A673 (cell line): Measurements from ENCODE around the gene LKAAEAR1. TPM values are rescaled to one million over a fixed set of nuclear protein-coding genes. Genes with fewer than 3 reads are reported as not detected.

Source experiments
- BruUV-seq: library from RNA; stranded (reverse); fragments of 400-500 nt; replicated peaks from 2 replicates; lab custom pipeline; 2021; lab: Mats Ljungman, UMichigan
- CTCF ChIA-PET: fragments of 300-600 bp; sonication (Branson Sonifier 250); formaldehyde crosslinking; loops from one replicate; lab custom pipeline; 2022; ENCODE audit warnings: antibody characterized with exemption; lab: Charles Lee
- POLR2A ChIA-PET: fragments of 300-600 bp; sonication (Branson Sonifier 250); formaldehyde crosslinking; loops from one replicate; lab custom pipeline; 2022; ENCODE audit warnings: antibody characterized with exemption; ENCODE audit not compliant: low non-redundant PET; lab: Charles Lee
- DNase-seq: peaks from one replicate; pipeline ENCODE4 v3.0.0-alpha.2; 2015; ENCODE audit warnings: low spot score
- H3K27ac ChIP-seq: fragments of 200-600 bp; sonication (generic); 2 replicates; pipeline ENCODE4 v1.5.1; 2016; ENCODE audit warnings: mixed run types, low read depth, mild to moderate bottlenecking, mixed read lengths, antibody characterized with exemption, low read length; ENCODE audit not compliant: poor library complexity, severe bottlenecking
- H3K27me3 ChIP-seq: fragments of 200-600 bp; sonication (generic); replicated peaks from 2 replicates; pipeline ENCODE4 v1.6.1; 2017; ENCODE audit warnings: mixed run types, low read depth, mild to moderate bottlenecking, mixed read lengths, antibody characterized with exemption, low read length; ENCODE audit not compliant: insufficient read depth, poor library complexity
- H3K36me3 ChIP-seq: fragments of 200-600 bp; sonication (generic); 2 replicates; pipeline ENCODE4 v1.6.1; 2016; ENCODE audit warnings: mixed run types, mild to moderate bottlenecking, mixed read lengths, antibody characterized with exemption, low read length; ENCODE audit not compliant: insufficient read depth, poor library complexity, severe bottlenecking
- H3K4me1 ChIP-seq: fragments of 200-600 bp; sonication (generic); 2 replicates; pipeline ENCODE4 v1.6.1; 2017; ENCODE audit warnings: mixed run types, mild to moderate bottlenecking, mixed read lengths, antibody characterized with exemption, low read length; ENCODE audit not compliant: insufficient read depth, poor library complexity, severe bottlenecking
- H3K4me3 ChIP-seq: fragments of 200-600 bp; sonication (generic); 2 replicates; pipeline ENCODE4 v1.5.1; 2016; ENCODE audit warnings: low read depth, mixed run types, mild to moderate bottlenecking, mixed read lengths, low read length; ENCODE audit not compliant: poor library complexity, severe bottlenecking
- H3K9me3 ChIP-seq: fragments of 200-600 bp; sonication (generic); 2 replicates; pipeline ENCODE4 v1.6.1; 2016; ENCODE audit warnings: mixed run types, low read depth, mild to moderate bottlenecking, mixed read lengths, antibody characterized with exemption, low read length; ENCODE audit not compliant: poor library complexity, severe bottlenecking
- EZH2 ChIP-seq: fragments of 200-600 bp; sonication (generic); IDR thresholded peaks from 2 replicates; pipeline ENCODE4 v1.6.1; 2017; ENCODE audit warnings: borderline replicate concordance, low read depth, mild to moderate bottlenecking, mixed read lengths, antibody characterized with exemption, low read length; ENCODE audit not compliant: poor library complexity, severe bottlenecking
- intact Hi-C: fragments of 100-400 bp; cut with micrococcal nuclease; formaldehyde crosslinking; loops from one replicate; pipeline ENCODE4 v1.10.0; 2022; ENCODE audit not compliant: unreplicated experiment
- microRNA-seq: library from miRNA; unstranded; fragments of <30 nt; microRNA quantifications from one replicate; pipeline ENCODE4 v1.2.0, GENCODE V29; 2021
- total RNA-seq: library from RNA; stranded (reverse); gene quantifications from 2 replicates; pipeline ENCODE4 v1.2.3, GENCODE V29; 2021
- TF ChIP-seq, protein P1 (sequence below): fragments of 300-800, 200-600 bp; sonication (generic); conservative IDR thresholded peaks from 2 replicates; pipeline ENCODE4 v1.5.1; 2017; ENCODE audit warnings: low read depth, mild to moderate bottlenecking, antibody characterized with exemption, low read length, moderate library complexity, mixed read lengths

Gene LKAAEAR1
- total RNA-seq, 1 experiment from 2014 or later, result 0.62 TPM

DNA sequence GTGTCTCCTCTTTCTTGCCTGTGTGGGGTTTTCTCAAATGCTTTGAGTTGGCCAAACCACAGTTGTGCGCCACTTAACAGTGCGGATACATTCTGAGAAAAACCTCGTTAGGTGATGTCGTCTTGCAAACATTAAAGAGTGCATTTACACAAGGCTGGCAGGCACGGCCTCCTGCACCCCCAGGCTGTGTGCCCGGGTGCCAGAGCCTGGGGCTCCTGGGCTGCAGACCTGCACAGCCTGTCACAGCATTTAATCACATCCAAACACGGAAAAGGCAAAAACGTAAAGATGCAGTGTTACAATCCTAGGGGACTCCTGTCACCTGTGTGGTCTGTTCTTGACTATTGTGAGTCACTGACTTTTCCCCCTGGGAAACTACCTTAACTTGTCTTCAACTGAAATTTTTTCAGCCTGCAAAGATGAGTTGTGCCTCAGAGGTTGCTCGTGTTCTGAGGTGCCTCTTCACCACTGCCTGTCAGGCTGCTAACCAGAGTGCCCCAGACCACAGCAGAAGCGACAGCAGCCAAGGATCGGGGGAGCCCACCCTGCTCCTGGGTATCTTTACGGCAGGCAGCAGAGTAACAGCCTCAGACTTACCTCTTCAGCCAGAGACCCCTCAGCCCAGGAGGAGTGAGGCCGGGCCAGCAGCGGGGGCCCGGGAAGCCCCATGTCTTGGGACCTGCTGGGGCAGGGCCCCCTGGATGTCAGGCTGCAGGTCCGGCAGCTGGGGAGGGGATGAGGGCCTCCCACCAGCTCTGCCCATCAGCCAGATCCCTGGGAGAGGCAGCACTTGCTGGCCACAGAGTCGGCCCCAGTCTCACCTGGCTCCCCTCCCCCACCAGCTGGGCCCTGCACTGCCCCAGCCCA lies 48.9 kb downstream of the LKAAEAR1 start:
- intact Hi-C loops, result no loop called here
- ChIA-PET CTCF (no interaction called here), POLR2A (no interaction called here)
- DNase-seq, result no peak
- Histone ChIP-seq H3K4me3 (no peak overlapping the region), H3K27ac (no peak overlapping the region), H3K36me3 (peaks cover 3% of the 10 kb centered on the region), H3K27me3 (peaks cover 28% of the 10 kb centered on the region), H3K4me1 (peaks cover 8% of the 10 kb centered on the region), H3K9me3 (no peaks in the 10 kb centered on the region)
- BruUV-seq, result no TSS peak
- TF ChIP-seq, protein P1, sequence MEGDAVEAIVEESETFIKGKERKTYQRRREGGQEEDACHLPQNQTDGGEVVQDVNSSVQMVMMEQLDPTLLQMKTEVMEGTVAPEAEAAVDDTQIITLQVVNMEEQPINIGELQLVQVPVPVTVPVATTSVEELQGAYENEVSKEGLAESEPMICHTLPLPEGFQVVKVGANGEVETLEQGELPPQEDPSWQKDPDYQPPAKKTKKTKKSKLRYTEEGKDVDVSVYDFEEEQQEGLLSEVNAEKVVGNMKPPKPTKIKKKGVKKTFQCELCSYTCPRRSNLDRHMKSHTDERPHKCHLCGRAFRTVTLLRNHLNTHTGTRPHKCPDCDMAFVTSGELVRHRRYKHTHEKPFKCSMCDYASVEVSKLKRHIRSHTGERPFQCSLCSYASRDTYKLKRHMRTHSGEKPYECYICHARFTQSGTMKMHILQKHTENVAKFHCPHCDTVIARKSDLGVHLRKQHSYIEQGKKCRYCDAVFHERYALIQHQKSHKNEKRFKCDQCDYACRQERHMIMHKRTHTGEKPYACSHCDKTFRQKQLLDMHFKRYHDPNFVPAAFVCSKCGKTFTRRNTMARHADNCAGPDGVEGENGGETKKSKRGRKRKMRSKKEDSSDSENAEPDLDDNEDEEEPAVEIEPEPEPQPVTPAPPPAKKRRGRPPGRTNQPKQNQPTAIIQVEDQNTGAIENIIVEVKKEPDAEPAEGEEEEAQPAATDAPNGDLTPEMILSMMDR, result no peak
- TF ChIP-seq EZH2, result no peak

- Histone ChIP-seq H3K36me3 (peaks cover 8% of the 10 kb centered on the region), H3K4me3 (no peak overlapping the region), H3K4me1 (peaks cover 8% of the 10 kb centered on the region), H3K9me3 (no peaks in the 10 kb centered on the region), H3K27ac (no peak overlapping the region), H3K27me3 (peaks cover 16% of the 10 kb centered on the region)
- CTCF ChIA-PET, result interaction anchor here (0.7 kb wide), 1 partner anchor 53 kb away, joined by 6 read pairs; no protein-coding TSS in a partner anchor
- POLR2A ChIA-PET, result no interaction called here
- TF ChIP-seq EZH2, result no peak
- TF ChIP-seq, protein P1, result no peak
- intact Hi-C loops, result no loop called here
- BruUV-seq, result no TSS peak
- no peak for DNase-seq
These were observed 50.2 kb downstream of the LKAAEAR1 start for GRCh38 chr20:64033981-64034493.

Small RNAs within 50 kb of the gene (microRNA-seq; reads per million reads assigned to microRNA genes)
- gene MIR6813, result not detected

Other genes with a start within 250 kb of the LKAAEAR1 start
- not detected in 2 replicates for gene ABHD16B, start 222.9 kb downstream of the LKAAEAR1 start, total RNA-seq
- 80.1 and 89.9 TPM in 2 replicates for gene TPD52L2, start 219.1 kb downstream of the LKAAEAR1 start, total RNA-seq
- 43.6 and 44.9 TPM in 2 replicates for gene DNAJC5, start 189.3 kb downstream of the LKAAEAR1 start, total RNA-seq
- 48.1 and 53.3 TPM in 2 replicates for gene UCKL1, start 128.0 kb downstream of the LKAAEAR1 start, total RNA-seq
- 28.9 and 30.8 TPM in 2 replicates for gene ZNF512B, start 114.5 kb downstream of the LKAAEAR1 start, total RNA-seq
- 6.3 and 7.2 TPM in 2 replicates for gene SAMD10, start 104.8 kb downstream of the LKAAEAR1 start, total RNA-seq
- 86.3 and 93.2 TPM in 2 replicates for gene PRPF6, start 103.3 kb downstream of the LKAAEAR1 start, total RNA-seq
- gene C20orf204, start 48.2 kb downstream of the LKAAEAR1 start, total RNA-seq, result 2.4 and 2.5 TPM in 2 replicates
- 0.30 and 0.70 TPM in 2 replicates for gene SOX18, start 34.8 kb downstream of the LKAAEAR1 start, total RNA-seq
- 35.0 and 41.3 TPM in 2 replicates for gene TCEA2, start 21.2 kb downstream of the LKAAEAR1 start, total RNA-seq
- 14.4 and 16.4 TPM in 2 replicates for gene RGS19, start 4.9 kb downstream of the LKAAEAR1 start, total RNA-seq
- gene OPRL1, start 4.3 kb downstream of the LKAAEAR1 start, total RNA-seq, result 0.32 and 0.46 TPM in 2 replicates
- not detected in 2 replicates for gene NPBWR2, start 23.2 kb upstream of the LKAAEAR1 start, total RNA-seq
- gene MYT1, start 80.1 kb upstream of the LKAAEAR1 start, total RNA-seq, result not detected in 2 replicates
- gene PCMTD2, start 171.3 kb upstream of the LKAAEAR1 start, total RNA-seq, result 57.1 and 68.9 TPM in 2 replicates